IPS-18c (cell line): ENCODE data around the gene FILIP1L.

ENCODE experiments used
- H3K4me3 ChIP-seq: 2 replicates; pipeline ENCODE4 v1.7.0; 2013; ENCODE audit warnings: low read depth, mild to moderate bottlenecking, low read length, moderate library complexity; ENCODE audit not compliant: insufficient read depth
- H3K9me3 ChIP-seq: one replicate; pipeline ENCODE4 v1.6.1; 2013; ENCODE audit warnings: mild to moderate bottlenecking, low read length, moderate library complexity; ENCODE audit not compliant: control insufficient read depth, insufficient read depth

Gene FILIP1L

GRCh38 chr3:100131241-100131640, 16.9 kb upstream of the FILIP1L start:
- Histone ChIP-seq H3K9me3 (no peaks in the 10 kb centered on the region), H3K4me3 (no peak overlapping the region)

- Histone ChIP-seq H3K4me3 (no peak overlapping the region), H3K9me3 (no peaks in the 10 kb centered on the region)
Measured at GRCh38 chr3:100129941-100130340, 15.6 kb upstream of the FILIP1L start.

GRCh38 chr3:100128565-100128964, 14.3 kb upstream of the FILIP1L start:
- Histone ChIP-seq H3K4me3 (no peak overlapping the region), H3K9me3 (no peaks in the 10 kb centered on the region)

GRCh38 chr3:100127792-100128191, 13.5 kb upstream of the FILIP1L start:
- no peaks in the 10 kb centered on the region for H3K9me3 ChIP-seq
- no peak overlapping the region for H3K4me3 ChIP-seq

GRCh38 chr3:100125161-100125938, 11.0 kb upstream of the FILIP1L start:
- Histone ChIP-seq H3K9me3 (no peaks in the 10 kb centered on the region), H3K4me3 (no peak overlapping the region)

- Histone ChIP-seq H3K4me3 (no peak overlapping the region), H3K9me3 (no peaks in the 10 kb centered on the region)
Measured at GRCh38 chr3:100124201-100124761, 10.0 kb upstream of the FILIP1L start.

GRCh38 chr3:100123112-100123511, 8.8 kb upstream of the FILIP1L start:
- Histone ChIP-seq H3K4me3 (no peak overlapping the region), H3K9me3 (no peaks in the 10 kb centered on the region)

- Histone ChIP-seq H3K4me3 (no peak overlapping the region), H3K9me3 (no peaks in the 10 kb centered on the region)
Measured at GRCh38 chr3:100122321-100122720, 8.0 kb upstream of the FILIP1L start.

GRCh38 chr3:100120693-100121092, 6.4 kb upstream of the FILIP1L start:
- Histone ChIP-seq H3K9me3 (no peaks in the 10 kb centered on the region), H3K4me3 (no peak overlapping the region)

- Histone ChIP-seq H3K4me3 (no peak overlapping the region), H3K9me3 (no peaks in the 10 kb centered on the region)
Measured at GRCh38 chr3:100120012-100120411, 5.7 kb upstream of the FILIP1L start.

- H3K9me3 ChIP-seq, result no peaks in the 10 kb centered on the region
- H3K4me3 ChIP-seq, result no peak overlapping the region
Measured at GRCh38 chr3:100117093-100117492, 2.8 kb upstream of the FILIP1L start.

GRCh38 chr3:100113723-100114412, 433 bp downstream of the FILIP1L start:
- no peaks in the 10 kb centered on the region for H3K9me3 ChIP-seq
- no peak overlapping the region for H3K4me3 ChIP-seq

- no peaks in the 10 kb centered on the region for H3K9me3 ChIP-seq
- no peak overlapping the region for H3K4me3 ChIP-seq
Measured at GRCh38 chr3:100111728-100112127, 2.6 kb downstream of the FILIP1L start.

GRCh38 chr3:100110162-100110561, 4.1 kb downstream of the FILIP1L start:
- Histone ChIP-seq H3K9me3 (no peaks in the 10 kb centered on the region), H3K4me3 (no peak overlapping the region)

- Histone ChIP-seq H3K4me3 (no peak overlapping the region), H3K9me3 (no peaks in the 10 kb centered on the region)
Measured at GRCh38 chr3:100108464-100109079, 5.7 kb downstream of the FILIP1L start.

GRCh38 chr3:100107221-100107814, 7.0 kb downstream of the FILIP1L start:
- no peaks in the 10 kb centered on the region for H3K9me3 ChIP-seq
- H3K4me3 ChIP-seq, result no peak overlapping the region

GRCh38 chr3:100106531-100107141, 7.7 kb downstream of the FILIP1L start:
- Histone ChIP-seq H3K9me3 (no peaks in the 10 kb centered on the region), H3K4me3 (no peak overlapping the region)
